Measurements from ENCODE around the gene BRPF3. TPM values are rescaled to one million over a fixed set of nuclear protein-coding genes. Genes with fewer than 3 reads are reported as not detected.

The BRPF3 gene
- 15.9 TPM for total RNA-seq

- DNase-seq: peak; percentile 79
Measured at GRCh38 chr6:36196113-36196879, at the start of gene BRPF3. Gene BRPF3 (plus strand): TSS chr6:36196744. CDS start chr6:36200323, 3,579 bp downstream.

DNA sequence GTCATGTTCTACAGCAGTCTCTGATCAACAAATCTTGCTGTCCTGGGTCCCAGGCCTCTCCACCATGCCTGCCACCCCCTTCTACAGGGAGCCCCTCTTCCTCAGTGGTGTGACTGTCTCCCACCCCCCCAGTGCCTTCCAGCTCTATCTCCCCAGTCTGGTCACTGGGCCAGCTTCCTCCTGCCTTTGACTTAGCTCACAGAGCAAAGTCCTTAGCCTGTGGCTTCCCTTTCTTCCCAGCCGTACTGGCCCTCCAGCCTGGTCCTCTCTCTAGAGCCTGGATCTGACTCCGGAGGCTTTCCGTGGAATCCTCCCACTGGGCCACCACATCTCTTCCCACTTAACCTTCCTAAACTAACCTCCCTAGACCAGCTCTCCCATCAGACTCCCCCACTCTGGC, 49.2 kb upstream of the BRPF3 start:
- DNase-seq: no peak

GRCh38 chr6:36149476-36149875, 47.1 kb upstream of the BRPF3 start:
- DNase-seq: no peak

DNA sequence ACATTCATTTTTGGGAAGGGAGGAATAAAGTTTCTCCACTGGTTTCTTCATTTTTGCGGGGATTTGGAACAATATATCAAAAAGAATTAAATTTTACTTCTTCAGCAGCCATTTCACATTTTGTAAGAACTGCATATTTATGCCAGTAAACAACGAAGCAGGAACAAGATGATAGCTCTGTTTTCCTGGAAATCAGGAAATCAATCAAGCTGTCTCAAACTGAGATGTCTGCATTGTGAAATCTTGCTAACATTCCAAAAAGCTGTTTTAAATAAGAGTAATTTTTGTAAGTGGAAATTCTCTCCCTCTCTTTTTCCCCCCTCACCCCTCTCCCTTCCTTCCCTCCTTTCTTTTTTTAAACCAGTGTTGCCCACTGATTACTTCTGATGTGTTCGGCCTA, 46.3 kb upstream of the BRPF3 start:
- DNase-seq: peak; percentile 77

DNA sequence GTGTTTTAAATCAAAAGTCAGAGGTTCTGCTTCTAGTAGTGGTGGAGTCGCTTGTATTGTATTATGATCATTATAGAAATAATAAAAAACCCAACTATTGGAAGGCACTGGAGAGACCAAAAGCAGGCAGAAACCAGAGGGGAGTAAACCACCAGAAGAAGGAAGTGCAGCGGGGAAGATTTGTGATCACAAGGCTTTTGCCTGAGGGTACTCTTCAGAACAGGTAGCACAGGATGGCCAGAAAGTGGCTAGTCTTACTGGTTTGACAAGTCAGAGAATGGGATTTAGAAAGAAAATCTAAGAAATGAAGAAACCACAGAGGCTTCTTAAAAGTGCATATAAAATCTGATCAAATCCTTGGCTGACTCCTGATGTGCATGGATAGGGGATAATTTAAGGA, 42.3 kb upstream of the BRPF3 start:
- no peak for DNase-seq

DNA sequence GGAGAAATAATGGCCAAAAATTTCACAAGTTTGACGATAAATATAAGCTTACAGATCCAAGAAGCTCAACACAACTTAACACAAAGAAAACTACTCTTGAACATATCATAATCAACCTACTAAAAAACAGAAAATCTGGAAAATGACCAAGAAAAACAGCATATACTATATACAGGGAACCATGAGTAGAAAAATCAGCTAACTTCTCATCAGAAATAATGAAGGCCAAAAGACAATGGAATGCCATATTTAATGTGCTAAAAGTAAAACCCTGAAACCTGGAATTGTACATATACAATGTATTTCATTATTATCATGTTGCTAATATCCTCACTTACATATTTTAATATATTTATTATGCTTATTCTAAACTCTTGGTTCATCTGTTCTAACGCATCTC, 40.9 kb upstream of the BRPF3 start:
- DNase-seq: no peak

- DNase-seq: no peak
Measured at GRCh38 chr6:36160147-36160760, 36.3 kb upstream of the BRPF3 start.

DNA sequence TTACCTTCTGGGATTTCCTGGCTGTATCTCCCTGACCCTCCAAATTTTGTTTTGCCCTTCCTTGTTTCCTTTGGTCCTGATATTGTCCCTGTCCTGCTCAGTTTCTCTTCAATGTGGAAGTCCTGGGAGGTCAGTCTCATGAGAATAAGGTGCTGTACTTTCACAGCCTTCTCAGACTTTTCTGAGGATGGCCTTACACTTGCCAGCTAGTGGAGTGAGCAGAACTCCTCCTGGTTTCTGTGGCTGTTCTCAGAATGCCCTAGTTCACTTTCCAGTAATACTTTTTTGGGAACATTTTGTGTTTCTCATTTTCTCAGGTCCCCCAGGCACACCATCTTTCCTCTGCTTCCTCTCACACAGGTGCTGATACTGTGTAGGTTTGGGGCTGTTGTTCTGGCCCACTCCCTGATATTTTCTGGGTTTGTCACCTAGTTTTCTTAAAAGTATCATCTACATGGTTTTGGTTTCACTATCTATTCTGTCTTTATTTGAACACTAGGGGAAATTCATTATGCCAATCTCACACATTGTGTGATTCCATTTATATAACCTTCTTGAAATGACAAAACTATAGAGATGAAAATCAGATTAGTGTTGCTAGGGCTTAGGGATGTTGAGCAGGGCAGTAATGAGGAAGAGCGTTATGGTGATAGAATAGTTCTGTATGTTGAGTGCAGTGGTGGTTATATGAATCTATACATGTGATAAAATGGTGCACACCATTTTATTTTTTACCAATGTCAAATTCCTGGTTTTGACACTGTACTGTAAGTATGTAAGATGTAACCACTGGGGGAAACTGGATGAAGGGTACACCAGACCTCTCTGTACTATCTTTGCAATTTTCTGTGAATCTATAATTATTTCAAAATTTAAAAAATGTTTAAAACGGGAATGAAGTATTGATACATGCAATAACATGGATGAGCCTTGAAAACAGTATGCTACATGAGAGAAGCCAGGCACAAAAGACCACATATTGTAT, 27.2 kb upstream of the BRPF3 start:
- no peak for DNase-seq

DNA sequence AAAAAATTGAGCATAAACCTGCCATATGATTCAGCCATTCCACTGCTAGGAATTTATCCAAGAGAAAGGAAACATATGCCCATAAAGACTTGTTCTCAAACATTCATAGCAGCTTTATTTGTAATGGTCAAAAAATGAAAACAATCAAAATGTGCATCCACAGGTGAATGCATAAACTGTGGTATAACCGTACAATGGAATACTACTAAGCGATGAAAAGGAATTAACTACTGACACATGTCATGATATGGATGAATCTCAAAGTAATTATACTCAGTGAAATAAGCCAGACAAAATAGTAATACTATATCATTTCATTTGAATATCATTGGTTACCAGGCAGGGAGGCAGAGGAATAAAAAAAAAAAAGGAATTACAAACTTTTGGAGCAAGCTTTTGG, 25.8 kb upstream of the BRPF3 start:
- no peak for DNase-seq

DNA sequence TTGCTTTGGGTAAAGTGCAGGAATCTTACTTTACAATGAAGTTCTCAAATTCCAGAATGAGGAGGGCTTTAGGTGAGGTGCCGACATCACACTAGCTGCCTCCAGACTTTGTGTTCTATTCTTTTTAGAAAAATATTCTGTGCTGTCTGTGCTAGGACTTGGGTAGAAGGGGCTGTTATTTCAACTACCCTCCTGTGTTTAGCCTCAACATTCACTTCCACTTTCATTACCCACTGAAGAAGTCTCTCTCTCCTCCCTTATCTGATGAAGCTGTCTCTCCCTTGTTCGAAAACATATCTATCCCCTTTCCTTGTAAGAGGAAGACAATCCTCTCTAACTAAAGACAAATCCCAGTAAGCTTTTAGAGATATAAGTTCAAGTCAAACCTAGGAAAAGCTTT, 25.0 kb upstream of the BRPF3 start:
- DNase-seq: no peak

DNA sequence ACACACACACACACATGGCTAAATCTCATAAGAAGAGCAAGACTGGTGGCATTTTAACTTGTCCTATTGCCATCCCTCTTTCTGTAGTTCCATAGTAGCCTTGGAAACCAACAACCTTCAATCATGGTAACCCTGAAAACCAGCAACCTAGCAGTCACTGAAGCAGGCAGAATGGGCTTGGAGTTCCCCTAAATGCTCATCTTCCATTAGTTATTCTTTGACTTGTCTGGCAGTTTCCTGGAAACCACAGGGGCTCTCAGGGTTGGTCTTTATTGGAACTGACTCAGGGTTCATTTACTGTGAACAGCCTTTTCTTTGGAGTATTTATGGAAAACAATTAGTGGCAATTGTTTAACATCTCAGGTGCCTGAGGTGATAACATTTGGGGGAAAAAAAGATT, 19.4 kb upstream of the BRPF3 start:
- no peak for DNase-seq

GRCh38 chr6:36178544-36178943, 18.0 kb upstream of the BRPF3 start:
- DNase-seq: no peak

- DNase-seq: no peak
Measured at GRCh38 chr6:36180126-36180525, 16.4 kb upstream of the BRPF3 start.

DNA sequence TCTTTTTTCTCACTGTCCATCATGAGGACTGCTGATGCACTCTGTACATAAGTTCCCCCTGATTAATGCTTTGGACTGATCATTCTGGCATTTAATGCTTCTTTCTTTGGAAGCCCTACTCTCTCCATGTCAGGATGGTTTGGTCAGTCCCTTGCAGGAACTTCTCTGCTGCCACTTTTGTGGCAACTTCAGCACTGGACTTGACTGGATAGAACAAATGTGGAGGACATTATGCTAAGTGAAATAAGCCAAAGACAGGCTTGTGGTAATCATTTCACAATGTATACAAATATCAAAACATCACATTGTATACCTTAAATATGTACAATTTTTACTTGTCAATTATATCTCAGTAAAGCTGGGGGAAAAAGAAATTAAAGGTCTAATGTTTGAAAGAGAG, 12.2 kb upstream of the BRPF3 start:
- no peak for DNase-seq

GRCh38 chr6:36186199-36186598, 10.3 kb upstream of the BRPF3 start:
- no peak for DNase-seq

- DNase-seq: no peak
Measured at GRCh38 chr6:36187446-36187845, 9.1 kb upstream of the BRPF3 start.

DNA sequence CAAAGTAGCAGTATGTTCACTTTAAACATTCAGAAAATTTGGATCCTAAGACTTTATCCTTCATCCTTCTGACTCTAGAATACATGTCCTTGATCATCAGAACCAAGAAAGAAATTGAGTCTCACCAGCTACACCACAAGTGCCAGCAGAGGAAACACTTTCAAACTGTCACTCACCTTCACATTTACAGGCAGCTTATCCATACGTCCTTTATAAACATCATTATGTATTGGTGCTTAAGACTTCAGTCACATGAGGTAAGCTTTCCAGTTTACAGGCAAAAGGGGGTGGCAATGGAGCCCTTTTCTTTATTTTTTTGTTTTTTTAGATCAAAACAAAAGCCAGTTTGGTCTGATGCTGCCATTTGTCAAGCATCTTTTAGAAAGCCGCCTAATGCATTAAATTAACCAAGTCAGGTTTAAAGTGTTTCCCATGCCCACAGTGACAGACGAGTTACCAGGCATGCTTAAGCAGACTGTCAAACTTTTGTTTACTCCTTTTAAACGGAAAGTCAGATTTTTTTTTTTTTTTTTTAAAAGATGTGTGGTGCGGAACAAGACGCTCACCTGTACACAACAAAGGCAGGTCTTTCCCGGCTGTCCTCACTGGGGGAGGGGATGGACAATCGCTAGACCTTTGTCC, 952 bp upstream of the BRPF3 start:
- no peak for DNase-seq

- peak; percentile 98 for DNase-seq
Measured at GRCh38 chr6:36196880-36197548, 470 bp downstream of the BRPF3 start.

- DNase-seq: no peak
Measured at GRCh38 chr6:36197739-36198221, 1.2 kb downstream of the BRPF3 start.

DNA sequence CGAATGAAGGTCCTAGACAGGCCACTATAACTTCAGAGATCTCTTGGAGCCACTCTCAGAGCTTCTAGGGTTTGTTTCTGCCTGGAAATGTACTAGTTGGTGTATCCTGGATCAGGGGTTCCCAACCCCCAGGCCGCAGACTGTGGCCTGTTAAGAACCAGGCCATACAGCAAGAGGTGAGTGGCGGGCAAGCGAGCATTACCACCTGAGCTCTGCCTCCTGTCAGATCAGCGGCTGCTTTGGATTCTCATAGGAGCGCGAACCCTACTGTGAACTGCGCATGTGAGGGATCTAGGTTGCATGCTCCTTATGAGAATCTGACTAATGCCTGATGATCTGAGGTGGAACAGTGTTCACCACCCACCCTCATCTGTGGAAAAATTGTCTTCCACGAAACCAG, 2.4 kb downstream of the BRPF3 start:
- DNase-seq: no peak

DNA sequence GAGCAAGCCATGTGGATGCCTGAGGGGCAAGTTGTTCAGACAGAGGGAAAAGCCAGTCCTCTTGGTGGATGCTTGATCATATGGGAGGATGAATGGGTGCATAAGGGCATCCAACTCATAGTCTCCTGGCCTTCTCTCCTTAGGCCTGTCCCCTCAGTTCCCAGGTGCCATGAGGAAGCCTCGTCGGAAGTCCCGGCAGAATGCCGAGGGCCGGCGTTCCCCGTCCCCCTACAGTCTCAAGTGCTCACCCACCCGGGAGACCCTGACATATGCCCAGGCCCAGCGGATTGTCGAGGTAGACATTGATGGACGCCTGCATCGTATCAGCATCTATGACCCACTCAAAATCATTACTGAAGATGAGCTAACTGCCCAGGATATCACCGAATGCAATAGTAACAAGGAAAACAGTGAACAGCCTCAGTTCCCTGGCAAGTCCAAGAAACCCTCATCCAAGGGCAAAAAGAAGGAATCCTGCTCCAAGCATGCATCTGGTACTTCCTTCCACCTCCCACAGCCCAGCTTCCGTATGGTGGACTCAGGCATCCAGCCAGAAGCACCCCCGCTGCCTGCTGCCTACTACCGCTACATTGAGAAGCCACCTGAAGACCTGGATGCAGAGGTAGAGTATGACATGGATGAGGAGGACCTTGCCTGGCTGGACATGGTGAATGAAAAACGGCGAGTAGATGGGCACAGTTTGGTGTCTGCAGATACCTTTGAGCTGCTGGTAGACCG, 3.8 kb downstream of the BRPF3 start:
- DNase-seq: no peak
